Loucy (cell line): ENCODE results near the gene CLCN2.

Experiments used
- H2AFZ ChIP-seq: fragments of 200-600 bp; sonication (generic); 2 replicates; pipeline ENCODE4 v1.6.0; 2016; ENCODE audit warnings: antibody characterized with exemption, mild to moderate bottlenecking, low read length, moderate library complexity
- H3F3A ChIP-seq: fragments of 200-600 bp; 2 replicates; pipeline ENCODE4 v1.6.0; 2016; ENCODE audit warnings: antibody characterized with exemption, low read depth, mild to moderate bottlenecking
- H3K27me3 ChIP-seq: fragments of 200-600 bp; sonication (generic); 2 replicates; pipeline ENCODE4 v1.6.1; 2014; ENCODE audit warnings: low read length, mild to moderate bottlenecking; ENCODE audit not compliant: insufficient read depth, poor library complexity, severe bottlenecking
- H3K36me3 ChIP-seq: fragments of 200-600 bp; sonication (generic); 2 replicates; pipeline ENCODE4 v1.6.1; 2016; ENCODE audit warnings: low read length; ENCODE audit not compliant: insufficient read depth
- H3K4me1 ChIP-seq: fragments of 200-600 bp; sonication (generic); 2 replicates; pipeline ENCODE4 v1.5.1; 2014; ENCODE audit warnings: low read length, mild to moderate bottlenecking; ENCODE audit not compliant: insufficient read depth, poor library complexity, severe bottlenecking
- H3K4me2 ChIP-seq: fragments of 200-600 bp; sonication (generic); 2 replicates; pipeline ENCODE4 v1.6.0; 2014; ENCODE audit warnings: antibody characterized with exemption, low read length, low read depth, mild to moderate bottlenecking; ENCODE audit not compliant: poor library complexity, severe bottlenecking
- H3K4me3 ChIP-seq: fragments of 200-600 bp; sonication (generic); 2 replicates; pipeline ENCODE4 v1.5.1; 2014; ENCODE audit warnings: low read length, mild to moderate bottlenecking, mixed read lengths; ENCODE audit not compliant: poor library complexity, severe bottlenecking
- H3K79me2 ChIP-seq: fragments of 200-600 bp; sonication (generic); 2 replicates; pipeline ENCODE4 v1.6.1; 2014; ENCODE audit warnings: low read length; ENCODE audit not compliant: insufficient read depth
- H3K9ac ChIP-seq: fragments of 200-600 bp; sonication (generic); 2 replicates; pipeline ENCODE4 v1.6.0; 2014; ENCODE audit warnings: mild to moderate bottlenecking, low read depth, low read length, moderate library complexity; ENCODE audit not compliant: poor library complexity, severe bottlenecking
- H3K9me2 ChIP-seq: fragments of 200-600 bp; sonication (generic); replicated peaks from 2 replicates; pipeline ENCODE4 v1.6.1; 2016; ENCODE audit warnings: low read depth, low read length, mixed read lengths
- H3K9me3 ChIP-seq: fragments of 200-600 bp; sonication (generic); 2 replicates; pipeline ENCODE4 v1.6.1; 2014; ENCODE audit warnings: mild to moderate bottlenecking, antibody characterized with exemption, low read length, low read depth; ENCODE audit not compliant: insufficient read depth
- H4K20me1 ChIP-seq: fragments of 200-600 bp; sonication (generic); 2 replicates; pipeline ENCODE4 v1.6.0; 2014; ENCODE audit warnings: antibody characterized with exemption, low read length, mild to moderate bottlenecking; ENCODE audit not compliant: insufficient read depth, poor library complexity, severe bottlenecking
- EZH2phosphoT487 ChIP-seq: fragments of 200-600 bp; IDR thresholded peaks from 2 replicates; pipeline ENCODE4 v1.6.1; 2018; ENCODE audit warnings: antibody characterized with exemption, mild to moderate bottlenecking, moderate library complexity, borderline replicate concordance
- TF ChIP-seq, protein P1 (sequence below): fragments of 200-600 bp; sonication (generic); conservative IDR thresholded peaks from 2 replicates; pipeline ENCODE4 v1.5.1; 2014; ENCODE audit warnings: mild to moderate bottlenecking, antibody characterized with exemption, low read length

Gene CLCN2

GRCh38 chr3:184386047-184386806, 24.8 kb upstream of the CLCN2 start:
- Histone ChIP-seq H3K36me3 (no peaks in the 10 kb centered on the region), H3K27me3 (no peaks in the 10 kb centered on the region), H3F3A (no peaks in the 10 kb centered on the region), H4K20me1 (no peaks in the 10 kb centered on the region), H3K4me3 (no peak overlapping the region), H3K9me2 (no peaks in the 10 kb centered on the region), H3K79me2 (no peaks in the 10 kb centered on the region), H3K4me2 (no peak overlapping the region), H3K9me3 (no peaks in the 10 kb centered on the region), H3K4me1 (no peaks in the 10 kb centered on the region), H3K9ac (no peak overlapping the region), H2AFZ (no peak overlapping the region)
- no peak for TF ChIP-seq EZH2phosphoT487
- TF ChIP-seq, protein P1, sequence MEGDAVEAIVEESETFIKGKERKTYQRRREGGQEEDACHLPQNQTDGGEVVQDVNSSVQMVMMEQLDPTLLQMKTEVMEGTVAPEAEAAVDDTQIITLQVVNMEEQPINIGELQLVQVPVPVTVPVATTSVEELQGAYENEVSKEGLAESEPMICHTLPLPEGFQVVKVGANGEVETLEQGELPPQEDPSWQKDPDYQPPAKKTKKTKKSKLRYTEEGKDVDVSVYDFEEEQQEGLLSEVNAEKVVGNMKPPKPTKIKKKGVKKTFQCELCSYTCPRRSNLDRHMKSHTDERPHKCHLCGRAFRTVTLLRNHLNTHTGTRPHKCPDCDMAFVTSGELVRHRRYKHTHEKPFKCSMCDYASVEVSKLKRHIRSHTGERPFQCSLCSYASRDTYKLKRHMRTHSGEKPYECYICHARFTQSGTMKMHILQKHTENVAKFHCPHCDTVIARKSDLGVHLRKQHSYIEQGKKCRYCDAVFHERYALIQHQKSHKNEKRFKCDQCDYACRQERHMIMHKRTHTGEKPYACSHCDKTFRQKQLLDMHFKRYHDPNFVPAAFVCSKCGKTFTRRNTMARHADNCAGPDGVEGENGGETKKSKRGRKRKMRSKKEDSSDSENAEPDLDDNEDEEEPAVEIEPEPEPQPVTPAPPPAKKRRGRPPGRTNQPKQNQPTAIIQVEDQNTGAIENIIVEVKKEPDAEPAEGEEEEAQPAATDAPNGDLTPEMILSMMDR, result no peak

DNA sequence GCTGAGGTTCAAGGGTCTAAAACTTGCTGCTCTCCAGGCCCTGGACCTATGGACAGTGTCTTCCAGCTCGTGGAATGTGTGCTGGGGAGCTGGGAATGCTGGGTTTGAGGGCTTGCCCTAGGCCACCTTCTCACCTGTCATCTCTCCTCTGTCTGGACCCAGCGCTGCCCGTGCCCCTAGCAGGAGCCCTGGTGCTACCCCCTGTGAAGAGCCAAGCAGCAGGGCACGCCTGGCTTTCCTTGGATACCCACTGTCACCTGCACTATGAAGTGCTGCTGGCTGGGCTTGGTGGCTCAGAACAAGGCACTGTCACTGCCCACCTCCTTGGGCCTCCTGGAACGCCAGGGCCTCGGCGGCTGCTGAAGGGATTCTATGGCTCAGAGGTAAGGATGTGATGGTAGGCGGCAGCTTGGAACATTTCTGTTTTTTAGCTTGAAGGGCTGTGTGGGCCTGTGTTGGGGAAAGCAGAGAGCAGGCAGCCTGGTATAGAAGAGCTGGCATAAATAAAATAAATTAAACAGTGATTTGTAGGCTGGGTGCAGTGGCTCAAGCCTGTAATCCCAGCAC, 23.5 kb upstream of the CLCN2 start:
- Histone ChIP-seq H3K4me1 (no peaks in the 10 kb centered on the region), H3K9me2 (no peaks in the 10 kb centered on the region), H3K79me2 (no peaks in the 10 kb centered on the region), H3F3A (no peaks in the 10 kb centered on the region), H4K20me1 (no peaks in the 10 kb centered on the region), H3K27me3 (no peaks in the 10 kb centered on the region), H3K36me3 (no peaks in the 10 kb centered on the region), H3K4me3 (no peak overlapping the region), H3K9me3 (no peaks in the 10 kb centered on the region), H3K4me2 (no peak overlapping the region), H3K9ac (no peak overlapping the region), H2AFZ (no peak overlapping the region)
- TF ChIP-seq, protein P1, result no peak
- TF ChIP-seq EZH2phosphoT487, result no peak

DNA sequence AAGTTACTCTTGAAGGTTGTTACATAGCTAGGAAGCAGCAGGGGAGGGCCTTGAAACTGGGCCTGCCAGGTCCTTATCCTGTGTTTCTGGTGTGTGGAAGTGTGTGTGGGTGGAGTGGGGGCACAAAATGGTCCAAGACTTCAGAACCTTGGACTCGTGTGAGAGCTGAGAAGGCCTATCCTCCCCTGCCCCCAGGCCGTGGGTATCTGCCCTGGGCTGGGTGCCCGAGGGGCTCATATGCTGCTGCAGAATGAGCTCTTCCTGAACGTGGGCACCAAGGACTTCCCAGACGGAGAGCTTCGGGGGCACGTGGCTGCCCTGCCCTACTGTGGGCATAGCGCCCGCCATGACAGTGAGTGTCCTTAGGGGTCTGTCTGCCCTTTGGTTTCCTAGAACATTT, 22.9 kb upstream of the CLCN2 start:
- Histone ChIP-seq H2AFZ (no peak overlapping the region), H3K4me3 (no peak overlapping the region), H3K4me2 (no peak overlapping the region), H3K9me3 (no peaks in the 10 kb centered on the region), H3K27me3 (no peaks in the 10 kb centered on the region), H3K9me2 (no peaks in the 10 kb centered on the region), H3F3A (no peaks in the 10 kb centered on the region), H4K20me1 (no peaks in the 10 kb centered on the region), H3K4me1 (no peaks in the 10 kb centered on the region), H3K79me2 (no peaks in the 10 kb centered on the region), H3K9ac (no peak overlapping the region), H3K36me3 (no peaks in the 10 kb centered on the region)
- no peak for TF ChIP-seq EZH2phosphoT487
- TF ChIP-seq, protein P1, result no peak
